ENCODE data around the gene GPR158.
A peak's percentile ranks its signal among the peaks of the same experiment; 100 is the strongest.
"Not testable (repeated sequence)": the region's sequence is repeated elsewhere in the genome, so short reads cannot be mapped to it uniquely, and the experiment has no call there.

Gene GPR158

GRCh38 chr10:25304606-25305005, 129.8 kb downstream of the GPR158 start:
- DNase-seq = no peak

- DNase-seq = no peak
Measured at GRCh38 chr10:25306386-25306785, 131.6 kb downstream of the GPR158 start.

- no peak for DNase-seq
Measured at GRCh38 chr10:25308278-25308677, 133.5 kb downstream of the GPR158 start.

- DNase-seq = not testable (repeated sequence)
Measured at GRCh38 chr10:25317596-25318211, 142.9 kb downstream of the GPR158 start.

- no peak for DNase-seq
Measured at GRCh38 chr10:25327273-25327672, 152.5 kb downstream of the GPR158 start.

- DNase-seq = no peak
Measured at GRCh38 chr10:25328361-25328760, 153.6 kb downstream of the GPR158 start.

- not testable (repeated sequence) for DNase-seq
Measured at GRCh38 chr10:25329587-25329986, 154.8 kb downstream of the GPR158 start.

- DNase-seq = no peak
Measured at GRCh38 chr10:25334445-25334844, 159.6 kb downstream of the GPR158 start.

GRCh38 chr10:25336330-25336729, 161.5 kb downstream of the GPR158 start:
- DNase-seq = no peak

GRCh38 chr10:25338271-25338670, 163.5 kb downstream of the GPR158 start:
- DNase-seq = no peak

GRCh38 chr10:25339966-25340365, 165.2 kb downstream of the GPR158 start:
- DNase-seq = no peak

- no peak for DNase-seq
Measured at GRCh38 chr10:25349520-25349919, 174.7 kb downstream of the GPR158 start.

- no peak for DNase-seq
Measured at GRCh38 chr10:25356609-25357008, 181.8 kb downstream of the GPR158 start.

GRCh38 chr10:25357269-25357668, 182.5 kb downstream of the GPR158 start:
- no peak for DNase-seq

GRCh38 chr10:25382029-25382810, 207.4 kb downstream of the GPR158 start:
- DNase-seq = no peak

GRCh38 chr10:25382901-25383300, 208.1 kb downstream of the GPR158 start:
- DNase-seq = not testable (repeated sequence)

GRCh38 chr10:25383686-25384085, 208.9 kb downstream of the GPR158 start:
- no peak for DNase-seq

- no peak for DNase-seq
Measured at GRCh38 chr10:25384618-25385017, 209.8 kb downstream of the GPR158 start.

- DNase-seq = peak in 1 of 4 experiments; percentile 0
Measured at GRCh38 chr10:25388188-25388861, 213.5 kb downstream of the GPR158 start.

GRCh38 chr10:25388862-25389206, 214.0 kb downstream of the GPR158 start:
- no peak for DNase-seq

GRCh38 chr10:25390733-25391132, 215.9 kb downstream of the GPR158 start:
- no peak for DNase-seq

GRCh38 chr10:25392132-25392531, 217.3 kb downstream of the GPR158 start:
- no peak for DNase-seq

GRCh38 chr10:25393621-25394020, 218.8 kb downstream of the GPR158 start:
- DNase-seq = no peak

- no peak for DNase-seq
Measured at GRCh38 chr10:25398680-25399079, 223.9 kb downstream of the GPR158 start.
